Gastroesophageal sphincter (tissue), 4 donors: ENCODE results near the gene ARHGAP26. TPM values are rescaled to one million over a fixed set of nuclear protein-coding genes. Genes with fewer than 3 reads are reported as not detected.

Experiments used
- ATAC-seq: fragments of 150-250 bp; one replicate; pipeline ENCODE4 v1.9.1; 2016; ENCODE audit warnings: mild to moderate bottlenecking, moderate library complexity
- H3K27ac ChIP-seq, 4 donors: fragments of 200-600 bp; sonication (generic) in 3 of 4; 1 replicate in 3 of 4; 2 replicates in 1 of 4; pipeline ENCODE4 v1.5.1; 2016 to 2019
- H3K27me3 ChIP-seq: fragments of 200-600 bp; sonication (generic); one replicate; pipeline ENCODE4 v1.5.1; 2019
- H3K36me3 ChIP-seq, 2 donors: fragments of 200-600 bp; sonication (generic); one replicate each; pipeline ENCODE4 v1.5.1; 2019; ENCODE audit warnings: control low read depth in 1 of 2
- H3K4me1 ChIP-seq, 3 donors: fragments of 200-600 bp; sonication (generic); 1 replicate in 2 of 3; 2 replicates in 1 of 3; pipeline ENCODE4 v1.5.1; 2016 to 2019; ENCODE audit warnings: control low read depth in 2 of 3
- H3K4me3 ChIP-seq, 2 donors: fragments of 200-600 bp; sonication (generic); one replicate each; pipeline ENCODE4 v1.5.1; 2019; ENCODE audit warnings: mild to moderate bottlenecking in 1 of 2, moderate library complexity in 1 of 2
- H3K9me3 ChIP-seq, 3 donors: fragments of 200-600 bp; sonication (generic); one replicate each; pipeline ENCODE4 v1.5.1; 2017 to 2019; ENCODE audit warnings: control low read depth in 2 of 3
- EP300 ChIP-seq: sonication (generic); formaldehyde crosslinking; IDR thresholded peaks from one replicate; pipeline ENCODE4 v1.6.1; 2017; ENCODE audit warnings: antibody characterized with exemption, mild to moderate bottlenecking
- POLR2A ChIP-seq, 2 donors: fragments of 450-650 bp; IDR thresholded peaks; one replicate each; pipeline ENCODE4 v1.6.1; 2017; ENCODE audit warnings: antibody characterized with exemption in 2 of 2, mild to moderate bottlenecking in 2 of 2, moderate library complexity in 1 of 2
- POLR2AphosphoS5 ChIP-seq: sonication (generic); formaldehyde crosslinking; IDR thresholded peaks from one replicate; pipeline ENCODE4 v1.6.1; 2017; ENCODE audit warnings: antibody characterized with exemption
- WGBS, 2 donors: methylation state at CpG; one replicate each; pipeline ENCODE4 v1.1.5; 2018; ENCODE audit warnings: low coverage in 1 of 2; 5-methylcytosine and 5-hydroxymethylcytosine counted together
- total RNA-seq, 4 donors: library from RNA; depleted of rRNA; stranded (reverse); fragments of >200 nt; gene quantifications; one replicate each; pipeline ENCODE4 v1.1.0, GENCODE V29; 2016
- TF ChIP-seq, protein P1 (sequence below), 4 experiments: fragments of 200-600 bp in 2 of 4; fragments of 450-650 bp in 2 of 4; sonication (generic) in 1 of 4; IDR thresholded peaks; one replicate each; pipeline ENCODE4 v1.5.1; 2017 to 2019; ENCODE audit warnings: antibody characterized with exemption in 4 of 4, mild to moderate bottlenecking in 2 of 4, moderate library complexity in 2 of 4

The ARHGAP26 gene
- total RNA-seq, 4 donors from 2014 or later: 15.2 to 41.7 (median 31.7) TPM

DNA sequence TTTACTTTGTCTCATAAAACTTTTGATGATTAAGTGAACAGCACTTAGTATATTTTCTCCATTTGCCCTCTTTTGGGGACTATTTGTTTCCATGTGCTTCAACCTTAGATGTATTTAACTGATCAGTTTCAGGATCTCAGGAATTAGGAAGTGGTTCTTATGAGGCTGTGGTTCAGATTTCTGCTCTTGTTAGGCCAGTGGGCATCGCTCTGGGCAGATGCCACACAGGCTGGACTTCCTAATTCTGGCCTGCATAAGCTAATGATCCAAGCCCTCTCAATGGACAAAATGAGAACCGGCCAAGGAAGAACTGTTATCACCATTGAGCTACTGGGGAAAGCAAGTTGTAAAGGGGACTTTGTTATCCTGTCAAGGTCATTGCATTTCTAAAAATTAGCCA is 6.9 kb downstream of the ARHGAP26 start:
- H3K9me3 ChIP-seq: no peaks in the 10 kb centered on the region
- H3K36me3 ChIP-seq: no peaks in the 10 kb centered on the region
- no peak overlapping the region for H3K4me3 ChIP-seq
- no peak for ATAC-seq
- no peak overlapping the region for H3K27ac ChIP-seq
- no peaks in the 10 kb centered on the region for H3K27me3 ChIP-seq
- TF ChIP-seq POLR2AphosphoS5 (no peak), EP300 (no peak), POLR2A (IDR thresholded peaks at IDR 0.05) (no peak)
- TF ChIP-seq, protein P1, sequence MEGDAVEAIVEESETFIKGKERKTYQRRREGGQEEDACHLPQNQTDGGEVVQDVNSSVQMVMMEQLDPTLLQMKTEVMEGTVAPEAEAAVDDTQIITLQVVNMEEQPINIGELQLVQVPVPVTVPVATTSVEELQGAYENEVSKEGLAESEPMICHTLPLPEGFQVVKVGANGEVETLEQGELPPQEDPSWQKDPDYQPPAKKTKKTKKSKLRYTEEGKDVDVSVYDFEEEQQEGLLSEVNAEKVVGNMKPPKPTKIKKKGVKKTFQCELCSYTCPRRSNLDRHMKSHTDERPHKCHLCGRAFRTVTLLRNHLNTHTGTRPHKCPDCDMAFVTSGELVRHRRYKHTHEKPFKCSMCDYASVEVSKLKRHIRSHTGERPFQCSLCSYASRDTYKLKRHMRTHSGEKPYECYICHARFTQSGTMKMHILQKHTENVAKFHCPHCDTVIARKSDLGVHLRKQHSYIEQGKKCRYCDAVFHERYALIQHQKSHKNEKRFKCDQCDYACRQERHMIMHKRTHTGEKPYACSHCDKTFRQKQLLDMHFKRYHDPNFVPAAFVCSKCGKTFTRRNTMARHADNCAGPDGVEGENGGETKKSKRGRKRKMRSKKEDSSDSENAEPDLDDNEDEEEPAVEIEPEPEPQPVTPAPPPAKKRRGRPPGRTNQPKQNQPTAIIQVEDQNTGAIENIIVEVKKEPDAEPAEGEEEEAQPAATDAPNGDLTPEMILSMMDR (IDR thresholded peaks at IDR 0.05): no peak
- H3K4me1 ChIP-seq: peaks cover 13 to 64% (median 19%) of the 10 kb centered on the region in 3 donors
- WGBS, 2 donors: 91 to 92% methylated on average over 1 to 2 of the region's 2 CpGs

DNA sequence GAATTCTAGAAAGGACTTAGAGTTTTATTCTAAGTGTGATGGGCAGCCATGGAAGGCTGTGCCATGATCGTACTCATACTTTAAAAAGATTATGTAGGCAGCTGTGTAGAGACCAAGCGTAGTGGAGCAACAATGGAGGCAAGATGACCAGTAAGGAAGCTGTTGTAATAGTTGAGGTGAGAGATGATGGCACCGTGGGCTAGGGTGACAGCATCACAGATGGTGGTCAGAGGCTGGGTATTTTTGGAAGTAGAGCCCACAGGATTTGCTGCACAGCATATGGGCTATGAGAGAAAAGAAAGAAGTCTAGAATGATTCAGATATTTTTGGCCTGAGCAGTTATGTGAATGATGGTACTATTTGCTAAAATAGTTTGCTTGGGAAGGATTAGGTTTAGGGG is 7.7 kb downstream of the ARHGAP26 start:
- H3K27me3 ChIP-seq: no peaks in the 10 kb centered on the region
- no peak overlapping the region for H3K27ac ChIP-seq
- no peaks in the 10 kb centered on the region for H3K9me3 ChIP-seq
- 86 to 89% methylated on average over 3 of the region's 3 CpGs for WGBS, 2 donors
- peaks cover 13 to 64% (median 13%) of the 10 kb centered on the region in 3 donors for H3K4me1 ChIP-seq
- TF ChIP-seq, protein P1 (IDR thresholded peaks at IDR 0.05): no peak
- TF ChIP-seq EP300: no peak
- TF ChIP-seq POLR2AphosphoS5: no peak
- TF ChIP-seq POLR2A (IDR thresholded peaks at IDR 0.05): no peak
- no peaks in the 10 kb centered on the region for H3K36me3 ChIP-seq
- H3K4me3 ChIP-seq: no peak overlapping the region
- no peak for ATAC-seq

DNA sequence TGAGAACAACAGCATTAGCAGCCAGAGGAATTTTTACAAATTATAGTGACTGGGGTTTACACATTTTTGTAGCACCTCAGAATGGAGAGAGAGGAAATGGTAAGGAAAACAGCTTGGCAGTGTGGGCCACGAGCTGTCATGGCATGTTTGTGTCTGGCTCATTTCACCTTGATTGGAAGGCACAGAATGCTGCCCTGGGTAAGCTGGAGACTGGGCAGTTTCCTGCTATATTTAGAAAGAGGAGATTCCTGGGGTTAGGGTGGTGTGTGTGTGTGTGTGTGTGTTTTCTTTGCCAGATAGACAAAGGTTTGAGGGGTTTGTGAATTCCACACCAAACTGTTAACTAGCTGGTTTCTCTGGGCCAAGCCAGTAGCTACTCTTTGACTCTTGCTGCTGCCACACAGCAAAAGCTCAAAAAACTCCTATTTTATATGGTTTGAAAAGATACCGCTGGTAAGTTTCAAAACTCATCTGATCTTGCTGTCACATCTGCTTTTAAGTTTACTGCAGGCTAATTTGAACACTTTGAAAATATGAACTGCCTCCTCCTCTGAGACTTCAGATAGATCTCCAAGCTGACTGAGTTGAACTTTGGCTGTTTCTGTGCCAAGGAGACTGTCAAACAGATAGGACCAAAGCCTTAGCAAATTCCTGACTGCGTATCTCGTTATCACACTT is 9.1 kb downstream of the ARHGAP26 start:
- Histone ChIP-seq H3K9me3 (no peaks in the 10 kb centered on the region), H3K4me1 (peaks cover 13 to 69% (median 20%) of the 10 kb centered on the region in 3 donors), H3K36me3 (no peaks in the 10 kb centered on the region), H3K27me3 (no peaks in the 10 kb centered on the region), H3K4me3 (no peak overlapping the region), H3K27ac (peak overlapping the region in 3 of 4 donors; percentile 47 to 71 (median 67))
- no peak for ATAC-seq
- 25 to 38% methylated on average over 3 to 4 of the region's 4 CpGs for WGBS, 2 donors
- TF ChIP-seq POLR2A (IDR thresholded peaks at IDR 0.05) (no peak), EP300 (no peak), POLR2AphosphoS5 (peak; percentile 54)
- TF ChIP-seq, protein P1 (IDR thresholded peaks at IDR 0.05): no peak

DNA sequence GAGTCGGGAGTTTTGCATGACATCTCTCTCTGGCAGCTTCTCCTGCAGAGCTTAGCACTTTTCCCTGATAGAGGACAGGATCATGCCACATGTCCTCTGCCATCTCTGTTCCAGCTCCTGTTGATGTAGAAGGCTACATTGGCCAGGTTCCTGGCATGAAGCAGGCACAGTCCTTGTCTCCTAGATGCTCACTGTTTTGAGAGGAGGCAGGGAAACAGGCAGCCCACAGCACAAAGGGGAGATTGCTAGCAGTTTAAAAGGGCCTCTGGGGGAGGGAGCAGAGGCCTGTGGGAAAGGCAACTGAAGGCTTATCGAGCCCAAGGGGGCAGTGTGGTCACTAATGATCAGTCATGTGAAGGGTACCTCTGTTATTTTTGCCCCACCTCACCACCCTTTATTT is 10.7 kb downstream of the ARHGAP26 start:
- no peaks in the 10 kb centered on the region for H3K27me3 ChIP-seq
- H3K36me3 ChIP-seq: no peaks in the 10 kb centered on the region
- H3K4me3 ChIP-seq: no peak overlapping the region
- H3K27ac ChIP-seq: peak overlapping the region in 3 of 4 donors; percentile 6 to 15 (median 12)
- no peaks in the 10 kb centered on the region for H3K9me3 ChIP-seq
- ATAC-seq: no peak
- 14 to 17% methylated on average over 1 of the region's 2 CpGs for WGBS, 2 donors
- H3K4me1 ChIP-seq: peaks cover 13 to 76% (median 20%) of the 10 kb centered on the region in 3 donors
- TF ChIP-seq POLR2A (IDR thresholded peaks at IDR 0.05) (no peak), POLR2AphosphoS5 (no peak), EP300 (no peak)
- TF ChIP-seq, protein P1 (IDR thresholded peaks at IDR 0.05): no peak

DNA sequence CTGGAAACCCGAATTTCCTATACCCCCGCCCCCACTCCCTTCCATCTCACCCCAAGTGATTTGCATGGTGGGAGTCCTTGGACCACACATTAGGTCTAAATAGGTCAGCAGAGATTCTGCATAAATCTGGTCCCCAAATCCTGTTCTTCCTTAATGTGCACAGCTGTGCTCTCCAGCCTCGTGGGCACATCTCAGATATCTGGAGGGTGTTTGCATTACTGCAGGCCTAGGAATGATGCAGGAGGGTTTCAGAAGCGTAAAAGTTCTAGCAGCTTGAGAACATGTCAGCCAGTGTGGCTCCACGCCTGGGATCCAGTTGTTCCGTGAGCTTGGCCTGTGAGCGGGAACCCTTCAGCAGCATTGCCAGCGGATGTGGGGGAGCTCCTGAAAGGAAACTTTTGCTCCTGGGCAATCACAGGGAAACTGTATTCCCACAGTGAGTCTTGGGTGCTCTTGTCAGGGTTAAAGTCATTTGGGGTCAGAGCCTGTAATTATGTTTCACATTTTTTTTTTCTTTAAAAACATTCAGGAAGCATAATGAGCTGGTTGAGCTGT is 12.9 kb downstream of the ARHGAP26 start:
- Histone ChIP-seq H3K4me3 (no peak overlapping the region), H3K27ac (peak overlapping the region in 3 of 4 donors; percentile 63 to 67 (median 66)), H3K27me3 (no peaks in the 10 kb centered on the region), H3K36me3 (no peaks in the 10 kb centered on the region), H3K9me3 (no peaks in the 10 kb centered on the region), H3K4me1 (peaks cover 13 to 67% (median 20%) of the 10 kb centered on the region in 3 donors)
- 63 to 89% methylated on average over 2 of the region's 8 CpGs for WGBS, 2 donors
- ATAC-seq: peak; percentile 40
- TF ChIP-seq EP300 (no peak), POLR2A (IDR thresholded peaks at IDR 0.05) (no peak), POLR2AphosphoS5 (peak; percentile 33)
- TF ChIP-seq, protein P1 (IDR thresholded peaks at IDR 0.05): no peak
